OCI-LY7 (cell line): ENCODE measurements around the gene TFAP2C. TPM values are rescaled to one million over a fixed set of nuclear protein-coding genes. Genes with fewer than 3 reads are reported as not detected.

Source experiments
- BruUV-seq: library from RNA; stranded (reverse); fragments of 400-500 nt; replicated peaks from 2 replicates; lab custom pipeline; 2021; lab: Mats Ljungman, UMichigan
- CTCF ChIA-PET: fragments of 300-600 bp; sonication (Branson Sonifier 250); formaldehyde crosslinking; loops from one replicate; lab custom pipeline; 2022; ENCODE audit warnings: antibody characterized with exemption; ENCODE audit not compliant: unreplicated experiment; lab: Charles Lee
- POLR2A ChIA-PET: fragments of 300-600 bp; sonication (Branson Sonifier 250); formaldehyde crosslinking; loops from one replicate; lab custom pipeline; 2022; ENCODE audit warnings: antibody characterized with exemption; lab: Charles Lee
- DNase-seq: peaks from one replicate; pipeline ENCODE4 v3.0.0-alpha.2; 2015; ENCODE audit warnings: low spot score
- H2AFZ ChIP-seq: fragments of 200-600 bp; sonication (generic), shearing (Covaris generic); 2 replicates; pipeline ENCODE4 v1.6.1; 2014; ENCODE audit warnings: mild to moderate bottlenecking, antibody characterized with exemption, low read length, moderate library complexity
- H3K27ac ChIP-seq: fragments of 200-600 bp; sonication (generic); 2 replicates; pipeline ENCODE4 v1.5.1; 2014; ENCODE audit warnings: mixed run types, low read depth, mild to moderate bottlenecking, moderate library complexity, low read length, inconsistent platforms; ENCODE audit not compliant: poor library complexity, severe bottlenecking
- H3K36me3 ChIP-seq: fragments of 200-600 bp; sonication (generic); 2 replicates; pipeline ENCODE4 v1.6.1; 2014; ENCODE audit warnings: mild to moderate bottlenecking, antibody characterized with exemption, low read length, moderate library complexity, mixed read lengths; ENCODE audit not compliant: insufficient read depth
- H3K4me1 ChIP-seq: fragments of 200-600 bp; sonication (generic); 2 replicates; pipeline ENCODE4 v1.5.1; 2014; ENCODE audit warnings: mild to moderate bottlenecking, low read length; ENCODE audit not compliant: insufficient read depth, poor library complexity, severe bottlenecking
- H3K4me2 ChIP-seq: fragments of 200-600 bp; sonication (generic); 2 replicates; pipeline ENCODE4 v1.6.1; 2014; ENCODE audit warnings: mild to moderate bottlenecking, low read length
- H3K4me3 ChIP-seq: fragments of 200-600 bp; sonication (generic); 2 replicates; pipeline ENCODE4 v1.5.1; 2014; ENCODE audit warnings: mild to moderate bottlenecking, low read depth, low read length; ENCODE audit not compliant: poor library complexity, severe bottlenecking
- H3K79me2 ChIP-seq: fragments of 200-600 bp; sonication (generic); 2 replicates; pipeline ENCODE4 v1.6.1; 2016; ENCODE audit warnings: low read depth, mild to moderate bottlenecking, low read length, moderate library complexity, mixed read lengths; ENCODE audit not compliant: insufficient read depth
- H3K9me2 ChIP-seq: fragments of 200-600 bp; sonication (generic); 2 replicates; pipeline ENCODE4 v1.6.1; 2016; ENCODE audit warnings: mild to moderate bottlenecking, low read length, mixed read lengths; ENCODE audit not compliant: insufficient read depth
- H3K9me3 ChIP-seq: fragments of 200-600 bp; sonication (generic); 2 replicates; pipeline ENCODE4 v1.6.1; 2014; ENCODE audit warnings: mild to moderate bottlenecking, mixed run types, low read length, mixed read lengths
- H4K20me1 ChIP-seq: fragments of 200-600 bp; sonication (generic); 2 replicates; pipeline ENCODE4 v1.6.1; 2014; ENCODE audit warnings: mild to moderate bottlenecking, antibody characterized with exemption, low read length, moderate library complexity, mixed read lengths; ENCODE audit not compliant: insufficient read depth
- CTCF ChIP-seq: fragments of 200-600 bp; sonication (generic); conservative IDR thresholded peaks from 2 replicates; pipeline ENCODE4 v1.5.1; 2014; ENCODE audit warnings: mild to moderate bottlenecking, antibody characterized with exemption, low read length, moderate library complexity, mixed read lengths
- EZH2phosphoT487 ChIP-seq: fragments of 200-600 bp; sonication (generic); IDR thresholded peaks from 2 replicates; pipeline ENCODE4 v1.6.1; 2018; ENCODE audit warnings: low read depth, borderline replicate concordance, mild to moderate bottlenecking, mixed run types, antibody characterized with exemption, low read length, moderate library complexity, mixed read lengths
- intact Hi-C: fragments of 100-400 bp; cut with micrococcal nuclease; formaldehyde crosslinking; loops from one replicate; pipeline ENCODE4 v1.10.0; 2022; ENCODE audit not compliant: unreplicated experiment
- total RNA-seq, 2 experiments: library from RNA; depleted of rRNA in 1 of 2; stranded (reverse); fragments of >200 nt in 1 of 2; shearing (Covaris generic) in 1 of 2; gene quantifications; 2 replicates each; pipeline ENCODE4 v1.2.3, GENCODE V29; 2014 to 2022

The TFAP2C gene
- total RNA-seq, 2 experiments from 2014 or later, result not detected

GRCh38 chr20:56624786-56625681 is 4.1 kb upstream of the TFAP2C start:
- H3K4me1 ChIP-seq, result no peaks in the 10 kb centered on the region
- no peak overlapping the region for H3K4me2 ChIP-seq
- intact Hi-C loops, result no loop called here
- H3K27ac ChIP-seq, result no peak overlapping the region
- ChIA-PET POLR2A (interaction anchor here (0.8 kb wide), 1 partner anchor 140 kb away, joined by 3 read pairs; no protein-coding TSS in a partner anchor), CTCF (no interaction called here)
- H3K36me3 ChIP-seq, result no peaks in the 10 kb centered on the region
- DNase-seq, result no peak
- TF ChIP-seq CTCF (no peak), EZH2phosphoT487 (no peak)
- BruUV-seq, result no TSS peak
- no peak overlapping the region for H3K4me3 ChIP-seq
- no peak overlapping the region for H2AFZ ChIP-seq
- H3K79me2 ChIP-seq, result no peaks in the 10 kb centered on the region
- H4K20me1 ChIP-seq, result no peaks in the 10 kb centered on the region
- H3K9me3 ChIP-seq, result no peaks in the 10 kb centered on the region
- H3K9me2 ChIP-seq, result no peaks in the 10 kb centered on the region

GRCh38 chr20:56625837-56626236 is 3.3 kb upstream of the TFAP2C start:
- no peaks in the 10 kb centered on the region for H4K20me1 ChIP-seq
- no peaks in the 10 kb centered on the region for H3K36me3 ChIP-seq
- no peak for DNase-seq
- H3K79me2 ChIP-seq, result no peaks in the 10 kb centered on the region
- H2AFZ ChIP-seq, result no peak overlapping the region
- intact Hi-C loops, result no loop called here
- H3K27ac ChIP-seq, result no peak overlapping the region
- no peak overlapping the region for H3K4me3 ChIP-seq
- ChIA-PET POLR2A (no interaction called here), CTCF (no interaction called here)
- no peak for TF ChIP-seq CTCF
- TF ChIP-seq EZH2phosphoT487, result no peak
- BruUV-seq, result no TSS peak
- H3K9me3 ChIP-seq, result no peaks in the 10 kb centered on the region
- H3K9me2 ChIP-seq, result no peaks in the 10 kb centered on the region
- H3K4me2 ChIP-seq, result no peak overlapping the region
- H3K4me1 ChIP-seq, result no peaks in the 10 kb centered on the region
